ENCODE results near the gene GORAB.
A peak's percentile ranks its signal among the peaks of the same experiment; 100 is the strongest.

Gene GORAB, protein sequence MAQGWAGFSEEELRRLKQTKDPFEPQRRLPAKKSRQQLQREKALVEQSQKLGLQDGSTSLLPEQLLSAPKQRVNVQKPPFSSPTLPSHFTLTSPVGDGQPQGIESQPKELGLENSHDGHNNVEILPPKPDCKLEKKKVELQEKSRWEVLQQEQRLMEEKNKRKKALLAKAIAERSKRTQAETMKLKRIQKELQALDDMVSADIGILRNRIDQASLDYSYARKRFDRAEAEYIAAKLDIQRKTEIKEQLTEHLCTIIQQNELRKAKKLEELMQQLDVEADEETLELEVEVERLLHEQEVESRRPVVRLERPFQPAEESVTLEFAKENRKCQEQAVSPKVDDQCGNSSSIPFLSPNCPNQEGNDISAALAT

GRCh38 chr1:170531758-170532657 lies at the start of gene GORAB:
Gene GORAB (plus strand): TSS chr1:170532166. CDS start chr1:170532224, 58 bp downstream.
- DNase-seq (ENCODE audit: low spot score) (peak; percentile 95), FAIRE-seq (peak; percentile 82)

DNA sequence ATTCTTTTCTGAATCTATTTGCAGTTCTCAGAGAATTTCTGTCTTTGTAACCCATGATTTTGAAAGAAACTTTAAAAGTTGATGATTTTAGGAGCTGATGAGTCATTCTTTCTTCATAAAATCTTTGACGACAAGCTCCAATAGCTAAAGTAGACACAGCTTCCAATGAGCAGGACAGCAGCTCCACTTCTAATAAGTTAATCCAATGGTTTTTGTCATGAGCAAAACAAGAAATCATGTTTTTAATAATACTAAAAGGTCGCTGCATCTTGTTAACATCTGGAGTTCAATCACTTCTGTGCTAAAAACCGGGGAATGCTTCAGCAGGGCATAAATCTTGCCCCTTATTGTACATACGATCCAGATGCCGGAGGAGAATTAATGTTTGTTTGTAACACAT lies 48.9 kb upstream of the GORAB start:
- FAIRE-seq (no peak), DNase-seq (ENCODE audit: low spot score) (no peak)

- no peak for DNase-seq (ENCODE audit: low spot score)
- FAIRE-seq: no peak
These were observed 44.5 kb upstream of the GORAB start for GRCh38 chr1:170487503-170487902.

- DNase-seq (ENCODE audit: low spot score): no peak
- FAIRE-seq: no peak
These were observed 40.7 kb upstream of the GORAB start for GRCh38 chr1:170491291-170491690.

- DNase-seq (ENCODE audit: low spot score): peak; percentile 42
- no peak for FAIRE-seq
These were observed 37.6 kb upstream of the GORAB start for GRCh38 chr1:170494369-170494768.

DNA sequence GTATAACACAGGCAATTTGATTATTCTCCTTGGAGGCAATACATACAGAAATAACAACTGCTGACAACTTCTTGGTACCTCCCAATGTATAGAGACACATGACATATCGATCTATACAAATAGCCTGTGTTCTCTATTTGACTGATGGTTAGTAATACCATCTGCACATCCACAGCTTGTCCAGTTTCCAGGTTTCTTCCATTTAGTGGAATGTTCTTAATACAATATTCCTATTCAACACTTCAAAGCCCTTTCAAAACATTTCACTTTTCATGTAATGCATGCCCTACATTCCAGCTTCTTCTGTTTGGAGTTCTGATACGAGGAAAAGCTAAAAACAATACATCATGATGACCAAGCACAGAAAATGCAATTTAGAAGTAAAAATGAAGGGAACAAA lies 37.0 kb upstream of the GORAB start:
- DNase-seq (ENCODE audit: low spot score) (no peak), FAIRE-seq (no peak)

DNA sequence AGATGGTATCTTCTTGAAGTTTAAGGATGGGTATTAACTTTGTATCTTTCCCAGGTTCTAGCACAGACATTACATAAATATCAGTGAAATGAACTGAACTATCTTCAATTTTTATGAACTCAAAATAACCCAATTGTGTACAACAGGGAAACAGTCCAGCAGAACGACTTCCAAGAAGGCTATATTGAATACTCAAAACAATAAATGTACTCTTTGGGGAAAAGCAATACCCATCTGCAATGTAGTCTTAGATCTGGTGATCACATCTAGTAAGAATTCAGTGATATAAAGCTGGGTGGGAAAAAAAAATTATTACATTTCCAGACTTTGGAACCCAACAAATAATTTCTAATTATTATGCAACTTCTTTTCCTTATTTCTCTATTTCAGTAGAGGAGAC lies 33.1 kb upstream of the GORAB start:
- FAIRE-seq (no peak), DNase-seq (ENCODE audit: low spot score) (no peak)

- no peak for DNase-seq (ENCODE audit: low spot score)
- FAIRE-seq: no peak
These were observed 28.3 kb upstream of the GORAB start for GRCh38 chr1:170503665-170504064.

GRCh38 chr1:170510163-170510562 lies 21.8 kb upstream of the GORAB start:
- FAIRE-seq (no peak), DNase-seq (ENCODE audit: low spot score) (no peak)

- DNase-seq (ENCODE audit: low spot score) (no peak), FAIRE-seq (no peak)
These were observed 20.9 kb upstream of the GORAB start for GRCh38 chr1:170511038-170511437.

GRCh38 chr1:170513138-170513537 lies 18.8 kb upstream of the GORAB start:
- DNase-seq (ENCODE audit: low spot score) (no peak), FAIRE-seq (no peak)

DNA sequence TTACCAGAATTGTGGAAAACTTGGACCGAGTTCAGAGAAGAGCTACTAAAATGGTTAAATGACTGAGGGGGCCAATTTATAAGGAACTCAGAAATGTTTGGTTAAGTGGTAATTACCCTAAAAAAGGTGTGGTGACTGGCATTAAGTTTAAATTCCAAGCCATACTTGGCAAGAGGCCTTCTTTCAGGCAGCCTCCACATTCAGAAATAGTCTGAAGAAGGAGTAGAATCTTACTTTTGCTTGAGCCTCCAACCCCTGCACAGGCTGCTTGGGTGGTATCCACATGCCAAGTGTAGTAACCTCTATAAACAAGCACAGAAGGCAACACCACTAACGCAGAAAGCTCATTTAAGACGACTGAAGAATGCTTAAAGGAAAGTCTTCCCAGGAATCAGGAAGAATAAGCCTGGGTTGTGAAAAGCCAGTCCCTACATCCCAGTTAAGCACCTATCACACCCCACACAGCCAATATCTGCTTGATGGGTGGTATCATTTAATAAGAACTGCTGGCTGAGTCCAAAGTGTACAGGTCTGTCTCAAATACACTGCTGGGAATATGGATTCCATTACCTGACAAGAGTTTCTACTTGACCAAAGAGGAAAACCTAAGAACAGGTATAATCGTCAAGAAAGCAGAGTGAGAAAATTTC lies 13.7 kb upstream of the GORAB start:
- FAIRE-seq: no peak
- DNase-seq (ENCODE audit: low spot score): no peak

GRCh38 chr1:170518965-170519364 lies 13.0 kb upstream of the GORAB start:
- no peak for DNase-seq (ENCODE audit: low spot score)
- FAIRE-seq: no peak

GRCh38 chr1:170520601-170521000 lies 11.4 kb upstream of the GORAB start:
- DNase-seq (ENCODE audit: low spot score): no peak
- FAIRE-seq: no peak

DNA sequence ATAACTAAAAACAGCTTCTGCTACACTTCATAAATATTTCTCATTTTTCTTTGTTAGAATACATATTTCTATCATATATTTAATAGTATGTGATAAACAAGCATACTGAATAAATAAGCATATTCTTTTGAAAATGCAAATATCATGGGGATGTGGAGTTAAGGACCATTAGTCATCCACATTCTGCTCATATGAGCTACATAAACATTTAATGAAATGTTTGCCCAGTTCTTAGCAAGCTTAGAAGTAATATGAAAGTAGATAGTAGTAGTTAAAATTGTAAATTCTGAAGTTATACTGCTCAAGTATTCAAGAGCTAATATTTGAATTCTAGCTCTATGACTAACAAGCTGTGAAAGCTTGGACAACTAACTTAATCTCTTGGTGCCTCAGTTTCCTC lies 10.1 kb upstream of the GORAB start:
- DNase-seq (ENCODE audit: low spot score) (no peak), FAIRE-seq (no peak)

DNA sequence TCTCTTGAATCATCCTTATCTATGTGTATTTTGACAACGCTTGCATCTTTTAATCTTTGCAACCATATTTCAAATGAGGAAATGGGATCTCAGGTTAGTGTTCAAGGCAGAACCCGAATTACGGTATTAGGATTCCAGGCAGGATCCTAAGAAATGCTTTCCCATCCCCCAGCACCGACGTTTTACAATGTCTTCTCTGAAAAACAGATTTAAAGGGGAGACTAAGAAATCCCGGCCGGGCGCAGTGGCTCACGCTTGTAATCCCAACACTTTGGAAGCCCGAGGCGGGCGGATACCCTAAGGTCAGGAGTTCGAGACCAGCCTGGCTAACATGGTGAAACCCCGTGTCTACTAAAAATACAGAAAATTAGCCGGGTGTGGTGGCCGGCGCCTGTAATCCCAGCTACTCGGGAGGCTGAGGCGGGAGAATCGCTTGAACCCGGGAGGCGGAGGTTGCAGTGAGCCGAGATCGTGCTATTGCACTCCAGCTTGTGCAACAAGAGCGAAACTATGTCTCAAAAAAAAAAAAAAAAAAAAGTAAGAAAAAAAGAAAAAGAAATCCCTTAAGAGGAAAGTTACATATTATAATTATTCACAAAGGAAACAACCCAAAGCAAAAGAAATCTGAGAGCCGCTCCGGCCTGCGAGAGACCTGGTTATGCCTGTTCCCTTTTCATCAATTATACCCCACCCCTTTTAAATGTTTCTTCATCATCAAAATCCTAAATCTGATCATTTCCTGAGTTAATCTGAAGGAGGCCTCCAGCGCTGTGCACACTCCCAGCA lies 801 bp upstream of the GORAB start:
- DNase-seq (ENCODE audit: low spot score): no peak
- FAIRE-seq: no peak

GRCh38 chr1:170533298-170533697 lies 1.3 kb downstream of the GORAB start:
- FAIRE-seq (no peak), DNase-seq (ENCODE audit: low spot score) (no peak)

DNA sequence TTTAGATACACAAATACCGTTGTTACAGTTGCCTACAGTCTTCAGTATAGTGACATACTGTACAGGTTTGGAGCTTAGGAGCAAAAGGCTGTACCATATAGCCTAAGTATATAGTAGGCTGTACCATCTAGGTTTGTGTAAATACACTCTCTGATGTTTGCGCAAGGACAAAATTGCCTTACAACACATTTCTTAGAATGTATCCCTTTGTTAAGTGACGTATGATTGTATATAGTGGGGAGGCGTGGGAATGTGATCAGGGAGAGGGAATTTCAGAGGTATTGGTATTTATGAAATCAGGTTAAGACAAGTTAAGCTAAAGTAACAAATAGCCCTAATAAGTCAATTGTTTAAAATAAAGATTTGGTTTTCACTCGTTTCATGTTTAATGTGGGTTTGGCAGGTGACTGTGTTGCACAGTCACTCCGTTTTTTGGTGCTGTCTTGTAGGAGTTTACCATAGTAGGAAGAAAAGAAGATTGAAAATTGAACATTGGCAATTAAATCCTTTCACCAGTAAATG lies 2.7 kb downstream of the GORAB start:
- FAIRE-seq: no peak

DNA sequence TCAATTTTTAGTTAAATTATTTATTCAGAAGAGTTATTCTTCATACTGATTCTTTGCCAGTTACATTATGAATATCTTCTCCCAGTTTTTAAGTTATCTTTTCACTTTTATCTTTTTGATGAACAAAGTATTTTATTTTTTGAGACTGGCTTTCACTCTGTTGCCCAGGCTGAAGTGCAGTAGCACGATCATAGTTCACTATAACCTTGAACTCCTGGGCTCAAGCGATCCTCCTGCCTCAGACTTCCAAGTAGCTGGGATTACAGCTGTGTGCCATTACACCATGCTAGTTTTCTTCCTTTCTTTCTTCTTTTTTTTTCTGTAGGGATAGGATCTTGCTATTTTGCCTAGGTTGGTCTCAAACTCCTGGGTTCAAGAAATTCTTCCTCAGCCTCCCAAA lies 3.5 kb downstream of the GORAB start:
- DNase-seq (ENCODE audit: low spot score) (no peak), FAIRE-seq (no peak)

More for the DNA sequence above, 2.7 kb downstream of the GORAB start:
- no peak for DNase-seq (ENCODE audit: low spot score)

DNA sequence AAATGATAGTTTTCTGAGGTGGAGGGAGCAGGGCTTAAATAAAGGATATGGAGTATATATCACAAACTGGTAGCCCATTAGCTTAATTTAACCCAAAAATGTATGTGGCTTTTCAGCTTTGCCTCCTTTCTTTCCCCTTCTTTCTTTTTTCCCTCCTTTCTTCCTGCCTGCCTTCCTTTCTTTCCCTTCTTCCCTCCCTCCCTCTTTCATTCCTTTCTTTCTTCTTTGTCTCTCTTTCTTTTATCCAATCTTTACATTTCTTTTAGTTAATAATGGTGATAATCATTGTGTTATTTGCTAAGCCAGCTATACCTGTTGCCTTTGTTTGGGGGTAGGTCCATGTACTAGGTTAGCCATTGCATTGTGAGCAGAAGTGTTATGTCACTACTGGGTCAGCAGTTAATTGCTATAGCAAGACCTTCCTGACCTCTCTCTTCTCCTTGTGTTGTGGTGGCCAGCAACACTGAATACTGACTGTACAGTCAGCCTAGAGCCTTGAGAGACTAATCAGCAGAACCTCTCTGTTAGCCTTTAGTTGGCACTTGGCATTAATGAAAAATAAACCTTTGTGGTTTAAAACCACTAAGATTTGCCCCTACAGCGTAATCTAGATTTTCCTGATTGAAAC lies 5.1 kb downstream of the GORAB start:
- DNase-seq (ENCODE audit: low spot score): no peak
- no peak for FAIRE-seq
